NCI-H1048 (cell line): ENCODE measurements around the gene COG6.
A peak's percentile ranks its signal among the peaks of the same experiment; 100 is the strongest.

ENCODE experiments used
- DNase-seq: peaks from one replicate; lab custom pipeline; 2025; lab: John Stamatoyannopoulos, UW

The COG6 gene

DNA sequence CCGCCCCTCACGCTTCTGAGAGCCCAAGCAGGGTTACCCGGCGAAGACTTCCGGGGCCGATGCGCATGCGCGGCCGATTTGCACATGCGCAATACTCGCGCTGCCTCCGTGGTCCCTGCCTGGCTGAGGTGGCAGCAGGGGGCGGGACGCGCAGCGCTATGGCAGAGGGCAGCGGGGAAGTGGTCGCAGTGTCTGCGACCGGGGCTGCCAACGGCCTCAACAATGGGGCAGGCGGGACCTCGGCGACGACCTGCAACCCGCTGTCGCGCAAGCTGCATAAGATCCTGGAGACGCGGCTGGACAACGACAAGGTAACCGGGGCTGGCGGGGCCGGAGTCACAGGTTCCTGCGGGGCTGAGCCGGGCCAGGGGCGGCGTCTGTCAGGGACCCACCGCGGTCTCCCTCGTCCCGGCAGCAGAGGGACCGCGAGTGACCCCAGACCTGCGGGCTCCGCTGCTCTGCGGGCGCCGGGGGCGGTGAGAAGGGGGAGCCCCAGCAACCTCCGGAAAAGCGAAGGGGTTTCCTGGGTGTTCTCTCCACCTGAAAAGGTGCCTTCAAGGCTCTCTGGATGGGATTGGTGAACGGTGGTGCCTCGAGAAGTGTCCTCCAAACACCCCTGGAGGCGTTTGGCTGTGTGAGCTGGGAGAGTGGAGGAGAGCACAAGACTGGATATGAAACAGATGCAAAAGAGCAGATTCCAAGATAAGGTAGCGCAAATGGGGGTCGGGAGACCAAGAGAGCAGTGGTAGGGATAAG lies at the start of gene COG6:
Gene COG6 (plus strand): TSS at position 94 of the 756 bp plus-strand sequence. CDS start 65 bp downstream, at position 159.
- peak; percentile 16 for DNase-seq

DNA sequence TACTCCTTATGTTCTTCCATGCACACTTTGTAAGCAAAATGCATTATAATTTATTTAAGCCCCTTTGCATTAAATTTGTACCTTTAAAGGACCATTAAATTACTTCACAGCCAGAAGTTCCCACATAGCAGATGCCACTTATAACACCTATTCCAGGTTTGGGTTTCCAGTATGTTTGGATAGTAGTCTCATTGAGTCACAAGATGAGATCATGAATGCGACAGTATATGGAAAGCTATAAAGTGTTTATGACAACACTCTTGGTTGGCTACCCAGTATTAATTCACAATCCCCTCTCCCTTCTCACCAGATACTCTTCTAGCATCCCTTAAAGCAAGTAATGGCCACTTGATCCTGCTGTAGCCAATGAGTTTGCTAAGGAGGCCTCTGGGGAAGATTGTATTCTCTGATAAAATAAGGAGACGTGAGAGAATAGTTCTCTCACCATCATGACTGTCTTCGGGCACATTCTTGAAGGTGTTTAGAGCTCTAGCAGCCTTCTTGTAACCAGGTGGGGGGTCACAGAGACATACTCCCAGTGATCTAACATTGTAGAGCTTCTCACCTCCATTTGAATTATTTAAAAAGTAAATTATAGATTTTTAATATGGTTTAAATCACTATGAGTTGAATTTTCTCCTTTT lies 49.7 kb upstream of the COG6 start:
- DNase-seq, result no peak

DNA sequence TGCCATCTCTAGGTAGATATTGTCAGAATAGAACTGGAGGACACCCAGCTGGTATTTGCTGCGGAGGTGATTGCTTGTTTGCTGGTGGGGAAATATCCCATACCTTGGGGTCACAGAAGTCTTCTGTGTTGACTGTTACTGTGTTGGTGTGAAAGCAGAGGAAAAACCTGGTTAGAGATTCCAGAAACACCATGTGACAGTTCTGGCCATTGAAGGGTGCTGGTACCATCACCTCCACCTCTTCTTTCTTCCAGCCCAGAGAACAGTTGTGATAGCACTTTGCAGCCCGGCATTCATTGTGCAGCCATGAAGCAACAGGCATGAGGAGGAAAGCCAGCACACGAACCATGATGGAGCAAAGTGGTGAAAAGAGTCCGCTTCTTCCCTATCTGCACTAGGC lies 47.6 kb upstream of the COG6 start:
- DNase-seq, result no peak

GRCh38 chr13:39612023-39612637 lies 43.3 kb upstream of the COG6 start:
- peak; percentile 0 for DNase-seq

DNA sequence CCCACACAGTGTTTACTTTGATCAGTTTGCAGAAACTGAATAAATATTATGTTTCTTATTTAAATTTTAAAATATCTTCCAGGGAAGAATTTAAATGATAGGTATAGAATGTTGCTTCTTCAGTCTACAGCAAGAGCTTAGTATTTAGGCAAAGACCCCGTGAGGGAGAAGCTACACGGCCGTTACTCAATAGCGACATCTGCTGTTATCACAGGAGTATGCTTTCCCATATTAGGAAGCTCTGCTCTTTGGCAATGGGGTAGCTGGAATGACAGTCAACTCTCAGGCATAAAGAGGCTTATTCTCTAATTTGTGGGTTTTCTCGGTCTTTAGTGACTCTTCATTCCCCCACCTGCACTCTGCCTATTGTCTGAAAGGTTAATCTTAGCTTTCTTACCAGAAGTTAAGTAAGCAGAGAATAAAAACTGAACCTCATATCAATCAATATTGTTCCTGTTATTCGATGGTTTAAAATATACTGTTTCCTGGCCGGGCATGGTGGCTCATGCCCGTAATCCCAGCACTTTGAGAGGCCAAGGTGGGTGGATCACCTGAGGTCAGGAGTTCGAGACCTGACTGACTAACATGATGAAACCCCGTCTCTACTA lies 39.3 kb upstream of the COG6 start:
- DNase-seq, result no peak

- no peak for DNase-seq
These were observed 36.9 kb upstream of the COG6 start for GRCh38 chr13:39618561-39618960.

DNA sequence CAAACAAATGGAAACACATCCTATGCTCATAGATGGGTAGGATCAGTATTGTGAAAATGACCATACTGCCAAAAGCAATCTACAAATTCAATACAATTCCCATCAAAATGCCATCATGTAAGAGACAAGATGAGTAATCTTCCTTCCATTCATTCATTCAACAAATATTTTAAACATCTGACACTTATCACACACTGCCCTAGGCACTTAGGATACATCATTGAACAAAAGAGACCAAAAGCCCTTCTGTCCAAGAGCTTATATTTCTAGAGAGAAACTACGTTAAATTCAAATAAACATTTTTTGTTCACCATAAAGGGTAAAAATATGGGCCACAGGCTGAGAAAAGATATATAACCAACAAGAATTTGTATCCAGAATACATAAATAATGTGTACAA lies 32.0 kb upstream of the COG6 start:
- DNase-seq, result no peak

- DNase-seq, result no peak
These were observed 24.2 kb upstream of the COG6 start for GRCh38 chr13:39631307-39631706.

- DNase-seq, result no peak
These were observed 22.5 kb upstream of the COG6 start for GRCh38 chr13:39632994-39633393.

DNA sequence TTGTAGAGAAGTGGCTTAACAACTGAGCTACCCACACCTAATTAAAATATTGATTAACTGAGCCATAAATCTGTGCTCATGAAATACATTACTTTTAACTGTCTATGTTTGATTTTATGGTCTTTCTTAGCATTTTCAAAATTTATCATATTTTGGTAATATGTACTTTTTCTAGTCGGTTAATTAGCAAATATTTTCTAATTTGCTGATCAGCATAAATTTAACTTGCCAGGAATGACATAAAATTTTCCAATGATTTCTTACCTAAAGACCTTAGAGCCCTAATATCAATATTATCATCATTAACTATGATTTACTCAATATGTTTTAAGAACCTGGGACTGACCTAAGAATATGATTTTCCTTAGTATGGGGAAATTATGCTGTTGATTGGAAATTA lies 19.9 kb upstream of the COG6 start:
- no peak for DNase-seq

DNA sequence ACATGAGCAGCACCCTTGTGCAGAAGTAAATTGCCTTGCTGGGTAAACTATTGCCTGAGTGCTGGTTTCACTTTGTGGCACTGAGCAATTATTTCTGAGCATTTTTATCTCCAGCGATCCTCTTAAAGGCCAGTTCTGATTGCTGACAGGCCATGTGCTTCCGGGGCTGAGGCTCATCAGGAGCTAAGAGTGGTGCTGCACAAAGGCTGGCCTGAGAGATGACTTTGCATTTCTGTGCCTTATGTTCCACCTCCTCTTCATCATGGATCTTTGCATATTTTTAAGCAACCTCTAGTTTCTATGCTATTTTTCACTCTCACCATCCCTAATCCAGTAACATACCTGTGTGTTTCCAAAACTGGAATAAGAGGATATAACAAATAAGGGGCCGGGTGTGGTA lies 17.6 kb upstream of the COG6 start:
- DNase-seq, result no peak

GRCh38 chr13:39641645-39642044 lies 13.8 kb upstream of the COG6 start:
- no peak for DNase-seq

DNA sequence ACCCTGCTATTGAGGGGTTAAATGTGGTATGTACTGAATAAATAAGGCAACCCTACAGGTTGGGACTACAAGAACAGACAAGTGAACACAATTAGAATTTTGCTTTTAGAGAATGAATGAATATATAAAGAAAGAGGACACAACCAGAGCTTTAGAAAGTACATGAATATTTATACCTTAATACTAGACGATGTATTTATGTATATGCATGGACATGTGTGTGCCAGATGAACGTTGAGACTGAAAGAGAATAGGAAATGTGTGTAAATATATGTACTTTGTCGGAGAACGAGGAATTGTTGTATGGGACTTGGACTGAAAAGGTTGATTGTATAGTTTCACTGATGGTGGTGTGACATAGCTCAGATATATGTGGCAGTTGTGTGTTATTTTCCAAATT lies 9.3 kb upstream of the COG6 start:
- DNase-seq, result no peak

- DNase-seq, result no peak
These were observed 357 bp upstream of the COG6 start for GRCh38 chr13:39655041-39655568.

GRCh38 chr13:39656325-39656677 lies 839 bp downstream of the COG6 start:
- no peak for DNase-seq

- no peak for DNase-seq
These were observed 8.0 kb downstream of the COG6 start for GRCh38 chr13:39663508-39663907.

- DNase-seq, result no peak
These were observed 8.5 kb downstream of the COG6 start for GRCh38 chr13:39663958-39664357.

- no peak for DNase-seq
These were observed 10.3 kb downstream of the COG6 start for GRCh38 chr13:39665763-39666162.

DNA sequence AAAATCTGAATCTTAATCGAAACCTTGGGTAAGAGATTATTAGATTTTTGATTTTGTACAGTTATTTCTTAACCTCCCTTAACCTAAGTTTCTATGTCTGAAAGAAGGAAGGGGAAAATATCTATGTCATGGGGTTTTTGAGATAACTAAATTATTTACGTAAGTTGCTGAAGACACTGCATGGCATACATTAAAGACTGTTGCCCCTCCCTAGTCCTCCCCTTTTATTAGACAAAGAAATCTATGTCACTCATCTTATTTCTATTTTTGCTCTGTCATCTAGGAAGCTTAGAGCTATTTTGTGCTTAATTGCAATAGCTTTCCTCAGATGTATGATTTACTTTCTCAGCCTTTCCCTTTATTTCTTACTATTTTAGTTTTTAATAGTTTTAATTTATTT lies 15.0 kb downstream of the COG6 start:
- no peak for DNase-seq

DNA sequence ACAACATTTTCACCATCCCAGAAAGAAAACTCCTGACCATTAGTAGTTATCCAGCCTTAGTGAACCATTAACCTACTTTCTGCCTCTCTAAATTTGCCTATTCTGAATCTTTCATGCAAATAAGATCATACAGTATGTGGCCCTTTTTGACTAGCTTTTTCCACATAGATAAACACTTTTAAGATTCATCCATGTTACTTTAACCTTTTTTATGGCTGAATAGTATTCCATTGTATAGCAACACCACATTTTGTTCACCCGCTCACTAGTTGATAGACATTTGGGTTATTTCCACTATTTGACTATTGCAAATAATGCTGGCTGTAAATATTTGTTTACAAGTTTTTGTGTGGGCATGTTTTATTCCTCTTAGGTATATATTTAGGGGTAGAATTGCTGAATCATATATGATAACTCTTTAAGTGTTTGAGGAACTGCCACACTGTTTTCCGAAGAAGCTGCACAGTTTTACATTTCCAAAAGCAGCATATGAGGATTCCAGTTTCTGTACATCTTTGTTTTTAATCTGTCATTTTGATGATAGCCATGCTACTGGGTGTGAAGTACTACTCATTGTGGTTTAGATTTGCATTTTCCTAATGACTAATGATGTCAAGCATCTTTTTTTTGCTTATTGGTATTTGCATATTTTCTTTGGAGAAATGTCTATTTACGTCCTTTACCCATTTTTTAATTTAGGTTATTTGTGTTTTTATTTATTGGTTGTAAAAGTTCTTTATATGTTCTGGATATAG lies 17.1 kb downstream of the COG6 start:
- no peak for DNase-seq

DNA sequence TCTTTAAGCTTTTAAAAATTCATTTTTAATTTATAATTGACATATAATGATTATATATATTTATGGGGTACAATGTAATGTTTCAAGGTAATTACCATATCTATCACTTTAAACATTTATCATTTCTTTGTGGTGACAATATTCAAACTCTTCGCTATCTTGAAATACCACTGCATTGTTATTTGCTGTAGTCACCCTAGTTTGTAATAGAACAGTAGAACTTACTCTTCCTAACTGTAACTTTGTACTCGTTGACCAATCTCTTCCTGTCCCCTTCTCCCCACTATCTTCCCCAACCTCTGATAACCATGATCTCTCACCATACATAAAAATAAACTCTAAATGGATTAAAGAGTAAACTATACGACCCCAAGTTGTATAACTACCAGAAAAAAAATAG lies 20.4 kb downstream of the COG6 start:
- no peak for DNase-seq

GRCh38 chr13:39676315-39676876 lies 20.9 kb downstream of the COG6 start:
- no peak for DNase-seq
